Stimulated activated CD4-positive, alpha-beta T cell treated with anti-CD3 and anti-CD28 coated beads, Interleukin-1b, Interleukin-23, amount 100 ng/mL, for 48 hours (primary cell): ENCODE data around the gene ZNF277.

Experiments
- DNase-seq: peaks from one replicate; pipeline ENCODE4 v3.0.0-alpha.2; 2020

The ZNF277 gene

GRCh38 chr7:112360681-112361080 lies 154.2 kb downstream of the ZNF277 start:
- DNase-seq, result no peak

- DNase-seq, result no peak
Measured at GRCh38 chr7:112361154-112361553, 154.7 kb downstream of the ZNF277 start.

DNA sequence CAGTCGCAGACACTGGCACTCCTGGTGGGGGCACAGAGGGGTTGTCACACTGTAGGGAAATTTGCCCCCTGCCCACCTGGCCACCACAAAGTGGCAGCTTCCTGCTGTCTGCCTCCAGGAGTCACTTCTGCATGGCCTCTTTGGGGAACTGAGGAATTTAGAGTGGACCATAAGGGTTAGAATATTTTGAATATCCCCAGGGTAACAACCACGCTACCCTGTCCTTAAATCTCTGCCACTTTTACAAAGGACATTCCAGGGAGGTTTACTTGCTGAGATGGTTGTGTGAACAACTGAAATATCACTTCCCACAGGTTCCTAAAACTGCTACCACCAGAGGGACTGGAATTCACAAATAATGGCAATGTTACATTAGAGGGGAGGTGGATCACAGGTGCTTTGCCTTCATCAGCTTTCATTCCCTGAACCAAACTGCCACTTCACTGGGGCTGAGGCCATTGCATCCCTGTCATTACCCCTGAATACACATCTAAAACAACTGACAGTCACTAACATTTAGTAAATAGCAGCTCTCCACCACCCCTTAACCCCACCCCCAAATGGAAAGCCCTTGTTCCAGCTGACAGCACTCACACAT lies 155.7 kb downstream of the ZNF277 start:
- DNase-seq, result no peak

GRCh38 chr7:112362731-112363131 lies 156.2 kb downstream of the ZNF277 start:
- no peak for DNase-seq

DNA sequence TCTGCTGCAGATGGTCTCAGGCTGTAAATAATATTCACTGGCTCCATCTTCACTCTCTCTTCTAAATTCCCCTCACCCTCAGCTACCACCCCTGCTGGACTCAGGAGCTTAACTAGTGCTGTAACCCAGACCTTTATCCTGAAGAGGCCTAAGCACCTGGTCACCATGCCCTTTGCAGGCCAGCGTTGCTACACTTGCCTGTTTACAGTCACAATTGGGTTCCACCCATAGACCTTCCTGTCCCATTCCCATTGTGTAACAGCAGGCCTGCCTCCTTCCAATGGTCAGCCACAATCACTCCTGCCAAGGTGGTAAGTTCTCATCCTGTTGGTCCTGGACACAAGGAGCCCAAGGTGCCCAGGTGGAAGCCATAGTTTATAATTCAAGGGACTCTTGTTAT lies 157.9 kb downstream of the ZNF277 start:
- no peak for DNase-seq

- no peak for DNase-seq
Measured at GRCh38 chr7:112365551-112365950, 159.1 kb downstream of the ZNF277 start.

- DNase-seq, result no peak
Measured at GRCh38 chr7:112366886-112367285, 160.4 kb downstream of the ZNF277 start.

GRCh38 chr7:112370436-112370835 lies 163.9 kb downstream of the ZNF277 start:
- no peak for DNase-seq

GRCh38 chr7:112371701-112372100 lies 165.2 kb downstream of the ZNF277 start:
- DNase-seq, result no peak

DNA sequence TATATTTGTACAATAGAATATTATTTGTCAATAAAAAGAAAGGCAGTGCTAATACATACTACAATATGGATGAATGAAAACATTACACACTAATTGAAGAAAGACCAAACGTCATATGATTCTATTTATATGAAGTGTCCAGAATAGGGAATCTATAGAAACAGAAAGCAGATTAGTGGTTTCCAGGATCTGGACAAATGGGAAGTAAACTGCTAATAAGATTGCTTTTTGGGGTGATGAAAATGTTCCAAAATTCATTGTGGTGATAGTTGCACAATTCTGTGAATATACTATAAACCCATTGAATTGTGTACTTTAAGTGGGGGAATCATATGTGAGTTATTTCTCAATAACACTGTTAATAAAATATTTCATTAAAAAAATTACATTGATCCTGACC lies 165.6 kb downstream of the ZNF277 start:
- no peak for DNase-seq

GRCh38 chr7:112377593-112377992 lies 171.1 kb downstream of the ZNF277 start:
- no peak for DNase-seq

GRCh38 chr7:112381311-112382091 lies 175.0 kb downstream of the ZNF277 start:
- no peak for DNase-seq

GRCh38 chr7:112383671-112384417 lies 177.3 kb downstream of the ZNF277 start:
- no peak for DNase-seq

- DNase-seq, result no peak
Measured at GRCh38 chr7:112385516-112385915, 179.0 kb downstream of the ZNF277 start.

DNA sequence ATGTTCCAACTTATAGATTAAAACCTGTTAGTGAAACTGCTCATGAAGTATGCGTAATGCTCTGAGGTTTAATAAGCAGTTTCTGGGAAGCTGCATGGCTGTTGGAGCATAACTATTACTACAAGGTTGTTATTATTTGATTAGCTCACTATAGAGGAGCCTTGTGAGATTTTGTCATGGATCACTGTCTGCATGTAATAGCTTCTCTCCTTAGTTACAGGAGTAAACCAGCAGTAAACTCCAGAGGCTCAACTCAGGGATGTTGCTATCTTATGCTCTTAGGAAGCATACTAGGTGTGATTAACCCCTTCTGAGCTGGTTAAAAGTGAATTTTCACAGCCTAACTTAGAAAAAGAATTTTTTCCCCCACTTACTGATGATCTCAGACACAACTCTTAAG lies 180.1 kb downstream of the ZNF277 start:
- DNase-seq, result no peak

DNA sequence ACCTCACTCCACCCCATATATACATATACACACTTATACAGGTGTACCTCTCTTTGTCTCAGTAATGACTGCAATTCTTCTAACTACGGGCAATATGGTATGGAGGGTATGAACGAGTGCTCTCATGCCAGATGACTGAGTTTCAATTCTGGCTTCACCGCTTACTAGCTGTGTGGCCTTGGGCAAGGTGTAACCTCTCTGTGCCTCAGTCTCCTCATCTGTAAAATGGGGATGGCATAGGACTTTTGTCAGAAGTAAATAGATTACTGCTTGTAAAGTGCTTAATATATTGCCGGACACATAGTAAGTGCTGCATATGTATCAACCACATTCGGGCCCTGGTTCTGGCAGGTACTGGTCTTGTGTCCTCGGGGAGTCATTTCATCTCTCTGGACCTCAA lies 183.7 kb downstream of the ZNF277 start:
- no peak for DNase-seq

DNA sequence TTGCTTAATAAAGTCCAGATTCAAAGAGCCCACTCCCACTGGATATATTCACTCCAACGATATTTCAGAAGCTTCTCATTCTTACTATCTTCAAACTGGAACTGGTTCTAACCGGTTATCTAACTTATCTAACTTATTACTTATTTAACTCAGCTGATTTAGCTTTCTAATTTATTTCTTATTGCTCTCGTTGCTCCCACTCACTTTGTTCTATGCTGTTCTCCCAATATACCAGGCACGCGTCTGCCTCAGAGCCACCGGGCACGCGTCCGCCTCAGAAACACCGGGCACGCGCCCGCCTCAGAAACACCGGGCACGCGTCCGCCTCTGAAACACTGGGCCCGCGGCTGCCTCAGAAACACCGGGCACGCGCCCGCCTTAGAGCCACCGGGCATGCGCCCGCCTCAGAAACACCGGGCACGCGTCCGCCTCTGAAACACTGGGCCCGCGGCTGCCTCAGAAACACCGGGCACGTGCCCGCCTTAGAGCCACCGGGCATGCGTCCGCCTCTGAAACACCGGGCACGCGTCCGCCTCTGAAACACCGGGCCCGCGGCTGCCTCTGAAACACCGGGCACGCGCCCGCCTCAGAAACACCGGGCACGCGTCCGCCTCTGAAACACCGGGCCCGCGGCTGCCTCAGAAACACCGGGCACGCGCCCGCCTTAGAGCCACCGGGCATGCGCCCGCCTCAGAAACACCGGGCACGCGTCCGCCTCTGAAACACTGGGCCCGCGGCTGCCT lies 184.8 kb downstream of the ZNF277 start:
- DNase-seq, result peak; percentile 53

DNA sequence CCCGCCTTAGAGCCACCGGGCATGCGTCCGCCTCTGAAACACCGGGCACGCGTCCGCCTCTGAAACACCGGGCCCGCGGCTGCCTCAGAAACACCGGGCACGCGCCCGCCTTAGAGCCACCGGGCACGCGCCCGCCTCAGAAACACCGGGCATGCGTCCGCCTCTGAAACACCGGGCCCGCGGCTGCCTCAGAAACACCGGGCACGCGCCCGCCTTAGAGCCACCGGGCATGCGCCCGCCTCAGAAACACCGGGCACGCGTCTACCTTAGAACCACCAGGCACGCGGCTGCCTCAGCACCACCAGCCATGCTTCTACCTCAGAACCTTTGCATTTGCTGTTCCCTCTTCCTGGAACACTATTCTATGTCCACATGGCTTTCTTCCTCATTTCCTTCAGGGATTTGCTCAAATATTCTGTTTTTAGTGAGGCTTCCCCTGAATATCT lies 185.4 kb downstream of the ZNF277 start:
- peak; percentile 74 for DNase-seq
